Panc1 (cell line): ENCODE measurements around the gene BARX1.

ENCODE experiments used
- POLR2AphosphoS5 ChIP-seq: IDR thresholded peaks from 2 replicates; pipeline ENCODE4 v1.6.1; 2012; ENCODE audit warnings: mild to moderate bottlenecking, low read depth, low read length, moderate library complexity
- SIN3A ChIP-seq: IDR thresholded peaks from 2 replicates; pipeline ENCODE4 v1.6.1; 2012; ENCODE audit warnings: low read depth, mild to moderate bottlenecking, low read length, moderate library complexity, borderline replicate concordance; ENCODE audit not compliant: insufficient read depth
- TCF7L2 ChIP-seq: IDR thresholded peaks from 2 replicates; pipeline ENCODE4 v1.6.1; 2011; ENCODE audit warnings: mild to moderate bottlenecking, low read depth, low read length, inconsistent platforms
- TF ChIP-seq, protein P1 (sequence below): fragments of 450-650 bp; IDR thresholded peaks from 2 replicates; pipeline ENCODE4 v1.5.1; 2017; ENCODE audit warnings: mild to moderate bottlenecking
- TF ChIP-seq, protein P2 (sequence below), 2 experiments: IDR thresholded peaks; 2 replicates each; pipeline ENCODE4 v1.6.1; 2011 to 2012; ENCODE audit warnings: low read depth in 2 of 2, control low read depth in 1 of 2, low read length in 1 of 2, mild to moderate bottlenecking in 1 of 2, moderate library complexity in 1 of 2; ENCODE audit not compliant: insufficient read depth in 1 of 2

DNA sequence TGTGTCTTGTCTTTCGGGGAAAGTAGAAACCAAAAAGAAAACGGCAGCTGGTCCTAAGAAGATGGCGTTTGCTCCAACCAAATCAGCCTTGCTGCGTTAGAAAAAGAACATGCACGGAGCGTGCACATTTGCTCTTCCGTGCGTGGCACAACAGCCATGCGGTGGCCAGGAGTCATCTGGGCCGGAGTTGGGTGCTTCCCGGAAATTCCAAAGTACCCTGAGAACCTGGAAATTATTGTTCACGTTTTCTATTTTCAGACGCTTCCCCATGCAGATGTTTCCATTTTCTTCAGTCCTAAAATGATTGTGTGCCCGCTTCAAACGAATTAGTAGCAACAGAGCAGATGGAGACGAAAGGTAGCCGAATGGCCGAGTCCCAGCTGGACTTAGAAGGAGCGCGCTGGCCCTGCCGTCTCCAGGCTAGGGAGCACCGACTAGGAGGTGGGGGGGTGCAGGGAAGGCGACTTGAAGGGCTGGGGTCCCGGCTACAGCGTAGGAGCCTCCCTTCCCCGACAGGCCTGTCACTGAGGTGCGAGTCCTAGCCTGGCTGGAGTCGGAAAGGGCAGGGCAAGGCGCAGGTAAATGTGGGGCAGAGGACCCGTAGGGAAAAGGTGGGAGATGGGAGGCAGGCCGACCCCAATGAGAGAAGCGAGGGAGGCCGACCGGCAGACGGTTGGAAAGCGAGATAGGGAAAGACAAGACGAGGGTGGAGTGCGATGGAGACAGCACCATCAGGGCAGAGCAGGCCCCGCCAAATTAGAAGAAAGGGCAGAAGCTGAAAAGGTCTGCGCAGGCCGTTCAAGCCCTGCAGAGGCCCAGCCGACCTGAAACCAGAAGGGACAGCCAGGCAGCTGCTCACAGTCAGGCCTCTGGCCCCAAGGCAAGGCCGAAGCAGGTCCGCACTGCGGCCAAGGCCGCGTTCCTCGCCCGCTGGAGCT lies 1.4 kb downstream of the BARX1 start:
- TF ChIP-seq, protein P1, sequence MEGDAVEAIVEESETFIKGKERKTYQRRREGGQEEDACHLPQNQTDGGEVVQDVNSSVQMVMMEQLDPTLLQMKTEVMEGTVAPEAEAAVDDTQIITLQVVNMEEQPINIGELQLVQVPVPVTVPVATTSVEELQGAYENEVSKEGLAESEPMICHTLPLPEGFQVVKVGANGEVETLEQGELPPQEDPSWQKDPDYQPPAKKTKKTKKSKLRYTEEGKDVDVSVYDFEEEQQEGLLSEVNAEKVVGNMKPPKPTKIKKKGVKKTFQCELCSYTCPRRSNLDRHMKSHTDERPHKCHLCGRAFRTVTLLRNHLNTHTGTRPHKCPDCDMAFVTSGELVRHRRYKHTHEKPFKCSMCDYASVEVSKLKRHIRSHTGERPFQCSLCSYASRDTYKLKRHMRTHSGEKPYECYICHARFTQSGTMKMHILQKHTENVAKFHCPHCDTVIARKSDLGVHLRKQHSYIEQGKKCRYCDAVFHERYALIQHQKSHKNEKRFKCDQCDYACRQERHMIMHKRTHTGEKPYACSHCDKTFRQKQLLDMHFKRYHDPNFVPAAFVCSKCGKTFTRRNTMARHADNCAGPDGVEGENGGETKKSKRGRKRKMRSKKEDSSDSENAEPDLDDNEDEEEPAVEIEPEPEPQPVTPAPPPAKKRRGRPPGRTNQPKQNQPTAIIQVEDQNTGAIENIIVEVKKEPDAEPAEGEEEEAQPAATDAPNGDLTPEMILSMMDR, result no peak
- TF ChIP-seq POLR2AphosphoS5, result no peak
- TF ChIP-seq SIN3A, result no peak
- TF ChIP-seq, protein P2, sequence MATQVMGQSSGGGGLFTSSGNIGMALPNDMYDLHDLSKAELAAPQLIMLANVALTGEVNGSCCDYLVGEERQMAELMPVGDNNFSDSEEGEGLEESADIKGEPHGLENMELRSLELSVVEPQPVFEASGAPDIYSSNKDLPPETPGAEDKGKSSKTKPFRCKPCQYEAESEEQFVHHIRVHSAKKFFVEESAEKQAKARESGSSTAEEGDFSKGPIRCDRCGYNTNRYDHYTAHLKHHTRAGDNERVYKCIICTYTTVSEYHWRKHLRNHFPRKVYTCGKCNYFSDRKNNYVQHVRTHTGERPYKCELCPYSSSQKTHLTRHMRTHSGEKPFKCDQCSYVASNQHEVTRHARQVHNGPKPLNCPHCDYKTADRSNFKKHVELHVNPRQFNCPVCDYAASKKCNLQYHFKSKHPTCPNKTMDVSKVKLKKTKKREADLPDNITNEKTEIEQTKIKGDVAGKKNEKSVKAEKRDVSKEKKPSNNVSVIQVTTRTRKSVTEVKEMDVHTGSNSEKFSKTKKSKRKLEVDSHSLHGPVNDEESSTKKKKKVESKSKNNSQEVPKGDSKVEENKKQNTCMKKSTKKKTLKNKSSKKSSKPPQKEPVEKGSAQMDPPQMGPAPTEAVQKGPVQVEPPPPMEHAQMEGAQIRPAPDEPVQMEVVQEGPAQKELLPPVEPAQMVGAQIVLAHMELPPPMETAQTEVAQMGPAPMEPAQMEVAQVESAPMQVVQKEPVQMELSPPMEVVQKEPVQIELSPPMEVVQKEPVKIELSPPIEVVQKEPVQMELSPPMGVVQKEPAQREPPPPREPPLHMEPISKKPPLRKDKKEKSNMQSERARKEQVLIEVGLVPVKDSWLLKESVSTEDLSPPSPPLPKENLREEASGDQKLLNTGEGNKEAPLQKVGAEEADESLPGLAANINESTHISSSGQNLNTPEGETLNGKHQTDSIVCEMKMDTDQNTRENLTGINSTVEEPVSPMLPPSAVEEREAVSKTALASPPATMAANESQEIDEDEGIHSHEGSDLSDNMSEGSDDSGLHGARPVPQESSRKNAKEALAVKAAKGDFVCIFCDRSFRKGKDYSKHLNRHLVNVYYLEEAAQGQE (IDR thresholded peaks at IDR 0.05; ENCODE audit: insufficient read depth in 1 of 2, low read depth in 2 of 2, low read length in 1 of 2), result no peak
- no peak for TF ChIP-seq TCF7L2
